GM21717 (cell line): ENCODE data around the gene RNF141.

Experiments
- ATAC-seq: cut with Tn5 transposase; IDR thresholded peaks from one replicate; pipeline ENCODE4 v1.9.1; 2021; ENCODE audit warnings: mild to moderate bottlenecking, moderate library complexity; ENCODE audit not compliant: unreplicated experiment

Gene RNF141

DNA sequence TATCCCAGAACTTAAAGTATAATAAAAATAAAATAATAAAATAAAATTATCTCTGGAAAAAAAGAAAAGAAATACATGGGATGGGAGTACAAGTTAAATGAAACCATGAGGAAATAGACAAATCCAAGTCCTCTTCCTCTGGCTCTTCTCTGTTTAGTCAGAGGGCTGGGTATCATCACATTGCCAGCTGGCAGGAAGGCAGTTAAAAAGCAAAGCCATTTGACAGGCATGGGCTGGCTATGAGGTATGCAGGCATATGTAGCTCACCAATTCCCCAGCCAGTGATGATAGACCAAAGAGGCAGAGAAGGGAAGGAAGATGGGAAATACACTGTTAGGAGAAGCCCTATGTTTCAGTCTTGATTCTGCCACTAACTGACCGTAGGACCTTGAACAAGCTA, 21.0 kb upstream of the RNF141 start:
- no peak for ATAC-seq

GRCh38 chr11:10561043-10561818, 20.2 kb upstream of the RNF141 start:
- ATAC-seq, result no peak

GRCh38 chr11:10558288-10558687, 17.3 kb upstream of the RNF141 start:
- no peak for ATAC-seq

DNA sequence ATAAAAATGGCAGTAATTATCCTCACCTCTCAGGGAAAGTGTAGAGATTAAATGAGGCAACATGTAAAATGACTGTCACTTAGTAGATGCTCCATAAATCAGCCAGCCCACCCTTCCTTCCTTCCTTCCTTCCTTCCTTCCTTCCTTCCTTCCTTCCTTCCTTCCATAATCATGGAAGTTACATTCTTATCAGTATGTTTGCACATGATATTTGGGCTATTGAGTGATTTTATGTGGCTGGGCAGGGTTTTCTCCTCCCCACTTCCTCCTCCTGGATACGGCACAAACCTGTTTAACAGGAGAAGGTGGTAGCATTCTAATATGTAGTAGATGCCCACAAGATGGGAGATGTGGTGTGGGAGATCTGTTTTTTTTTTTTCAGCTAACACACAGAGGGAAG, 15.6 kb upstream of the RNF141 start:
- ATAC-seq, result no peak

- ATAC-seq, result no peak
Observed at GRCh38 chr11:10551845-10552352, 10.9 kb upstream of the RNF141 start.

DNA sequence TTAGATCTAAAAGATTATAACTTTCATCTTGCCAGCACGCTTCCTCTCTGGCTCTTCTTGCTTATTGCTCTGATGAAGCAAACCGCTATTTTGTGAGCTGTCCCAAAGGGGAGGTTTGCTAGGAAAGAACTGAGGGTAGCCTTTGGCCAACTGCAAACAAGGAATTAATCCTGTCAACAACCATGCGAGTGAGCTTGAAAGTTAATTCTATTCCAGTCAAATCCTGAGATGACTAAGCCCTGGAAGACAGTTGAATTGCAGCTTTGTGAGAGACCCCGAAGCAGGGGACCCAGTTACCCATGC, 10.3 kb upstream of the RNF141 start:
- no peak for ATAC-seq

GRCh38 chr11:10550503-10551289, 9.7 kb upstream of the RNF141 start:
- no peak for ATAC-seq

GRCh38 chr11:10544491-10545465, 3.8 kb upstream of the RNF141 start:
- no peak for ATAC-seq

- ATAC-seq, result no peak
Observed at GRCh38 chr11:10543782-10544181, 2.8 kb upstream of the RNF141 start.

- no peak for ATAC-seq
Observed at GRCh38 chr11:10542776-10543175, 1.8 kb upstream of the RNF141 start.

- ATAC-seq, result no peak
Observed at GRCh38 chr11:10541561-10541930, 559 bp upstream of the RNF141 start.

DNA sequence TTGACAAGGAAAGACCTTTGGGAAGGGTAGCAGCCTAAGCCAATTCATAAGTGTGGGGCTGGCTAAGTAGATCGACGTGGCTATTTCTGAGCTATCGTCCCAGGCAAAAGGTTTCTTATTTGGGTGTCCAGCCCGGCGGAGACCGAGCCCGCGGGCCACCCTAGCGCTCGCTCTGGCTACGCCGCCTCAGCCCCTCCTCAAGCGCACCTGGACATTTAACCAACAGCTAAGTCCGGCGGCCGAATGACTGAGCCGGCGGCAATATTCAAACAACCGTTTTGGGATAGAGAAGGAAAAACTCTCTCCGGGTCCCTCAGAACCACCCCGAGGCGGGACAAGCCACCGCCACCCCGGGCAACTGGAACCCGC, 457 bp downstream of the RNF141 start:
- ATAC-seq, result peak; percentile 23

GRCh38 chr11:10539339-10539738, 1.6 kb downstream of the RNF141 start:
- no peak for ATAC-seq

DNA sequence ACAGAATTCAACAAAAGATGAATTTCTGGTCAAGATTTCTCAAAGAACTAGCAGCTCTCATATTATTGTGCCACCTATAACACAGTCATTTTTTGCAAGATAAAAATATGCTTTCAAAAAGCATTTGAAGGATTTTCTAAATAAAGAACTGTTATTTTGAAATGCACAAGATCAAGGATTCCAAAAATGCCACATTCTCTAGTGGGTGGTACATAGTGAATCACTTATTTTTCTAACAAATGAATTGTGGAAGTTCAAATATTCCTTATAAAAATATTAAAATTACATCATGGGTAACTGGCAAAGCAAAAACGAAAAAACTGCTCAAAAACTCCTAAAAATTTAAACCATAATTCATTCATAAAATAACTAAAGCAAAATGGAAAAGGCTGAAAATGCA, 2.1 kb downstream of the RNF141 start:
- ATAC-seq, result no peak

DNA sequence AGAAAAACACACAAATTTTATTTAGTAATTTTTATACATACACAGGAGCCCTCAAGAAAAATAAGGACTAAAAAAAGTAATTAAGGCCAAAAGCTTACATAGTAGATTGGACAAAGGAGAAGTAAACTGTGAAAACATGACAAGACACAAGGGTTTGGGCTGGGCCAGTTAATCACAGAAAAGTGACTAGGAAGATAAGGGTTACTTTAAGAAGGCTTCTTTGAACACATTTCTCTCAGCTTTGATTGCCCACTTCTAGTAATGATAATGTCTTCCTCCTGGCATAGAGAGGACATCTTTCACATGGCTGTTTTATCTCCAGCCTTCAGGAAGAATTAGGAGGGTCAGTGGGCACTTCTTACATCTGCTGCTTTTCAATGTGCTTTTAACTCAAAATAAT, 3.4 kb downstream of the RNF141 start:
- no peak for ATAC-seq

DNA sequence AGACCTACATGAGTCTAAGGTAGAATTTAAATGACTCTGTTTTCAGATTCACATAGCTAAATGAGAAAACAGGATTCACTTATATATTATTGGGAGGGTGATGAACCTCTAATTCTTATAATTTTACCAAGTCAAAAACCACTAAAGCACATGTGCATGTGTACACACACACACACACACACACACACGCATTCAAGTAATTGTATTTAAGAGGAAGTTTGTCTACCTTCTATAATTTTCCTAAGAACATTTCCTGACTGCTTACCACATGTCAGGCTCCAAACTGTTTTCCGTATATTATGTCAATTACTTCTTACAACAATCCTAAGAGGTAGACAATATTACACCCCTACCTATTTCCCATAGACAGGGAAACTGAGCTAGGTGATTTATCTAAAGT, 6.7 kb downstream of the RNF141 start:
- ATAC-seq, result no peak

DNA sequence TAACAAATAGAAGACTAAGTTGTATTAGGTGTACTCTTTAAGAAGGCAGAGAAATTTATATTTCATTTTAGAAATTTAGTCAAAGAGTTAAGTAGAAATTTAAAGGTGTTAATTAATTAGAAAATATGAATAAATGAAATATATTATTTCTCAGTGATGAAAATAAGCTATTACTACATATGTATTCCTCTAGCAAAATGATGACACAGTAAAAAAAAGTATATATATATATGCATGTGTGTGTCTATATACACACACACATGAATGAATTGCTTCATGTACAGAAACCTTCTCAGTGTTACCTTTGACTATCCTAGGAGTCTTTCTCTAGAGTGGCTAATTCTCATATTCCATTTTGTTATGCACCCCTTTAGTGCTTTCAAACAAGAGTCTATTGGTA, 7.7 kb downstream of the RNF141 start:
- ATAC-seq, result no peak

GRCh38 chr11:10532526-10532925, 8.5 kb downstream of the RNF141 start:
- ATAC-seq, result no peak

DNA sequence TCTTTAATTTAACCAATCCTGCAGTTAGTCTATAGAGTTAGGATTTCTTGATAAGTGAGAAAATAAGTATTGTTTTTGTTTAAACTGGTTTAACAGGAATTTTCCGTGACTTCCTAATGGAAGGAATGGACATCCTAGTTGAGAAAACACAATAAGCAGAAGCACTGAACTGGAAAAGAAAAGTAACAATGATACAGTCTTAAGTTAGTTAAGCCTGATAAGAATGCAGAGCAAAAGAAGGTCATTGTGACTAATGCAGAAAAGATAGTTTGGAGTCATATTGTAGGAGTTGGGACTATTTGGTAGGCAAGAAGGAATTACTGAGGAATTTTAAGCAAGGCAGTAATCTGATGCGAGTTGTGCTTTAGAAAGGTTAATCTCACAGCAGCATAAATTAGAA, 11.7 kb downstream of the RNF141 start:
- ATAC-seq, result no peak

DNA sequence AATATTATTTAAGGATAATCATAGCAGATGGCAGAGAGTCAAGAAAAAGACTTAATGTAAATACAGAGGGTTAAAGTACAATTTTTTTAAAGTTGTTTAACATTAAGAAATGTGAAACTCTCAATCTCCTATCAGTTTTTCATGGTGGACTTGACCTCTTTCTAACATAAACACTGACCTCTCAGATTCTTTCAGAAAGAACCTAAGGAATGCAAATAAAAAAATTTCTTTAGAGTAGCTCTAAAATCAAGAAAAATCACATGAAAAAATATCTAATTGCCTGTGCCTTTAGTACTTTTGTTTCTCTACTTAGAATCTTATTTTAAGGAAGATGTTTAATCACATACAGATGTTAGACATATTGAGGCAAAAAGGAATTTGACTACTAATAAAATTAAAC, 12.9 kb downstream of the RNF141 start:
- ATAC-seq, result no peak
